DMS79 (cell line): ENCODE results near the gene TMEM106A.
"Not testable (repeated sequence)": the region's sequence is repeated elsewhere in the genome, so short reads cannot be mapped to it uniquely, and the experiment has no call there.

ENCODE experiments used
- DNase-seq: peaks from one replicate; lab custom pipeline; 2025; lab: John Stamatoyannopoulos, UW

TMEM106A gene

GRCh38 chr17:43216369-43216761, 4.7 kb downstream of the TMEM106A start:
- no peak for DNase-seq

GRCh38 chr17:43216762-43217613, 5.3 kb downstream of the TMEM106A start:
- DNase-seq: no peak

- no peak for DNase-seq
Measured at GRCh38 chr17:43217614-43218087, 6.0 kb downstream of the TMEM106A start.

- no peak for DNase-seq
Measured at GRCh38 chr17:43219001-43219400, 7.3 kb downstream of the TMEM106A start.

- DNase-seq: no peak
Measured at GRCh38 chr17:43219746-43220380, 8.2 kb downstream of the TMEM106A start.

- no peak for DNase-seq
Measured at GRCh38 chr17:43220511-43221125, 8.9 kb downstream of the TMEM106A start.

GRCh38 chr17:43224146-43224705, 12.6 kb downstream of the TMEM106A start:
- DNase-seq: no peak

- no peak for DNase-seq
Measured at GRCh38 chr17:43226393-43226792, 14.7 kb downstream of the TMEM106A start.

- not testable (repeated sequence) for DNase-seq
Measured at GRCh38 chr17:43228020-43228782, 16.5 kb downstream of the TMEM106A start, which contains the start of gene CCDC200. CCDC200 (minus strand) TSS chr17:43228623; CDS start chr17:43228554, 69 bp downstream.

GRCh38 chr17:43231205-43232020, 19.7 kb downstream of the TMEM106A start:
- not testable (repeated sequence) for DNase-seq

- DNase-seq: not testable (repeated sequence)
Measured at GRCh38 chr17:43232021-43232699, 20.5 kb downstream of the TMEM106A start.

GRCh38 chr17:43233263-43233662, 21.6 kb downstream of the TMEM106A start:
- DNase-seq: not testable (repeated sequence)

- not testable (repeated sequence) for DNase-seq
Measured at GRCh38 chr17:43233877-43234276, 22.2 kb downstream of the TMEM106A start, which contains the start of gene RNU2-1. RNU2-1 (minus strand) TSS chr17:43233977.

- DNase-seq: not testable (repeated sequence)
Measured at GRCh38 chr17:43239597-43239996, 27.9 kb downstream of the TMEM106A start.

- not testable (repeated sequence) for DNase-seq
Measured at GRCh38 chr17:43240596-43241352, 29.1 kb downstream of the TMEM106A start.

GRCh38 chr17:43246456-43246855, 34.8 kb downstream of the TMEM106A start:
- DNase-seq: not testable (repeated sequence)
